HepG2 (cell line): ENCODE results near the gene DSC2. TPM values are rescaled to one million over a fixed set of nuclear protein-coding genes. Genes with fewer than 3 reads are reported as not detected.

ENCODE experiments used
- FOXA3 ChIP-seq: IDR thresholded peaks from 2 replicates; pipeline ENCODE4 v1.6.1; 2016; ENCODE audit warnings: missing genetic modification reagents, missing compliant biosample characterization
- KMT2B ChIP-seq: IDR thresholded peaks from 2 replicates; pipeline ENCODE4 v1.6.1; 2016; ENCODE audit warnings: missing genetic modification reagents, missing compliant biosample characterization
- MED1 ChIP-seq: sonication (generic); formaldehyde crosslinking; IDR thresholded peaks from 2 replicates; pipeline ENCODE4 v1.4.0; 2020; ENCODE audit warnings: missing genetic modification reagents
- NR2F1 ChIP-seq, 2 experiments: fragments of 450-650 bp in 1 of 2; formaldehyde crosslinking in 1 of 2; IDR thresholded peaks; 2 replicates each; pipeline versions ENCODE4 v1.5.0 to v1.6.1; 2016 to 2020; ENCODE audit warnings: mild to moderate bottlenecking in 1 of 2, missing compliant biosample characterization in 1 of 2, missing genetic modification reagents in 1 of 2, moderate library complexity in 1 of 2
- RBM22 ChIP-seq: fragments of 200-400 bp; formaldehyde crosslinking; optimal IDR thresholded peaks from 2 replicates; pipeline ENCODE3; 2017; ENCODE audit warnings: mild to moderate bottlenecking, low read length, moderate library complexity
- SSRP1 ChIP-seq: IDR thresholded peaks from 2 replicates; pipeline ENCODE4 v1.6.1; 2016; ENCODE audit warnings: control low read depth
- ZBTB7A ChIP-seq: sonication (generic); formaldehyde crosslinking; IDR thresholded peaks from 2 replicates; pipeline ENCODE4 v1.8.0; 2022; ENCODE audit warnings: mild to moderate bottlenecking, missing genetic modification reagents
- ZKSCAN1 ChIP-seq: fragments of 150-350 bp; IDR thresholded peaks from 2 replicates; pipeline ENCODE4 v1.6.1; 2014; ENCODE audit warnings: low read length
- ZMAT3 ChIP-seq: sonication (generic); formaldehyde crosslinking; conservative IDR thresholded peaks from 2 replicates; pipeline ENCODE4 v1.7.0; 2021; ENCODE audit warnings: missing genetic modification reagents
- ZNF335 ChIP-seq: sonication (generic); formaldehyde crosslinking; IDR thresholded peaks from 2 replicates; pipeline ENCODE4 v1.4.0; 2020; ENCODE audit warnings: missing genetic modification reagents
- ZNF451 ChIP-seq: sonication (generic); formaldehyde crosslinking; IDR thresholded peaks from 2 replicates; pipeline ENCODE4 v1.5.0; 2020; ENCODE audit warnings: mild to moderate bottlenecking, missing genetic modification reagents
- ZNF563 ChIP-seq: sonication (generic); formaldehyde crosslinking; IDR thresholded peaks from 2 replicates; pipeline ENCODE4 v1.8.0; 2022; ENCODE audit warnings: mild to moderate bottlenecking, moderate library complexity, missing genetic modification reagents
- polyA plus RNA-seq, 8 experiments: library from polyadenylated mRNA; depleted of rRNA in 3 of 8; stranded (reverse) in 7 of 8; unstranded in 1 of 8; fragments of >200 nt; fragmentation: Illumina TruSeq in 4 of 8; extraction: Trizol in 4 of 8; gene quantifications; 2 replicates each; pipeline versions ENCODE4 v1.2.1 to v1.2.3, GENCODE V29; 2011 to 2016; ENCODE audit warnings: low read depth in 4 of 8, missing spikeins in 1 of 8, mixed read lengths in 1 of 8; ENCODE audit not compliant: insufficient read depth in 1 of 8
- total RNA-seq, 5 experiments: library from RNA; depleted of rRNA; stranded (reverse); fragments of >200 nt; fragmentation: Illumina TruSeq; extraction: Trizol; gene quantifications; 2 replicates each; pipeline ENCODE4 v1.2.3, GENCODE V29; 2016; ENCODE audit warnings: low read depth in 1 of 5
- TF ChIP-seq, protein P1 (sequence below): sonication (generic); formaldehyde crosslinking; IDR thresholded peaks from 2 replicates; pipeline ENCODE4 v1.5.0; 2020; ENCODE audit warnings: missing genetic modification reagents
- TF ChIP-seq, protein P2 (sequence below): sonication (generic); formaldehyde crosslinking; IDR thresholded peaks from 2 replicates; pipeline ENCODE4 v1.5.1; 2020; ENCODE audit warnings: mild to moderate bottlenecking, moderate library complexity, missing genetic modification reagents
- TF ChIP-seq, protein P3 (sequence below): IDR thresholded peaks from 2 replicates; pipeline ENCODE4 v1.6.1; 2012; ENCODE audit warnings: low read depth, low read length, improper control_type of control experiment
- TF ChIP-seq, protein P4 (sequence below): sonication (generic); formaldehyde crosslinking; conservative IDR thresholded peaks from 2 replicates; pipeline ENCODE4 v1.4.0; 2020; ENCODE audit warnings: mild to moderate bottlenecking, missing genetic modification reagents, moderate library complexity
- TF ChIP-seq, protein P5 (sequence below): sonication (generic); formaldehyde crosslinking; conservative IDR thresholded peaks from 2 replicates; pipeline ENCODE4 v1.5.0; 2020; ENCODE audit warnings: missing genetic modification reagents
- TF ChIP-seq, protein P6 (sequence below): sonication (generic); formaldehyde crosslinking; IDR thresholded peaks from 2 replicates; pipeline ENCODE4 v1.5.1; 2020; ENCODE audit warnings: missing genetic modification reagents, mild to moderate bottlenecking, borderline replicate concordance

The DSC2 gene
- total and polyA plus RNA-seq, 2 of the 13 experiments (the other 11 are each of a cell fraction or from before 2014, with no cell fraction given), result 7.2 to 24.9 TPM

DNA sequence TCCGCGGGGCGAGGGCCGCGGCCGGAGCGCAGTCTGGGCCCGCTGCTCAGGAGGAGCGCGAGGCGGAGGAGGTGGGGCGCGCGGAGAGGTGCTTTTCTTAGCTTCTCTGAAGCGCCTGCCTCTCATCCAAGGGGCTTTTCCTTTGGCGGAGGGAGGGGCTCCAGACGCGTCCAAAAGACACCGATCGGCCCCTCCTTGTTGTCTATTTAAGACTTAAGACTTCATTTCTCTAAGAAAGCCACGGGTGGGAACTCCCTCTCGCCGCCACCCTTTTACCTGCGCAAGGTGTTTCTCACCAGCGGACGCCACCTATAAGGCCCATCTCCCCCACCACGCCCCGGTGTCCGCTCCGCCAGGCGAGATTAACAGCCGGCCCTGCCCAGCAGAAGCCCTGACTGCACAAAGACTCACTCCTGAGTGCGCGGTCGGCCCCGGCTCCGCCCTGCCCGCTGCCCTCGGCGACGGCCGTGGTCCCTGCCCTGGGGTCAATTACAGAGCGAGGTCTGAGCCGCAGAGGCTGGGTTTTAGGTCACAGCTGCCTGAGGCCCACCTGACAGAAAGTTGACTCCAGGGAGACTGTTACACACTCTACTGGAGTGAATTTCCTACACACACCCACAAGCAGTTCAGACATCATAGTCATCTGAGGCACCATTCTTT lies at the start of gene DSC2 (continued):
- peak; percentile 61; the same call in 1 of the 2 replicates for TF ChIP-seq ZNF335 (CRISPR knock-in tag)
- TF ChIP-seq, protein P1, sequence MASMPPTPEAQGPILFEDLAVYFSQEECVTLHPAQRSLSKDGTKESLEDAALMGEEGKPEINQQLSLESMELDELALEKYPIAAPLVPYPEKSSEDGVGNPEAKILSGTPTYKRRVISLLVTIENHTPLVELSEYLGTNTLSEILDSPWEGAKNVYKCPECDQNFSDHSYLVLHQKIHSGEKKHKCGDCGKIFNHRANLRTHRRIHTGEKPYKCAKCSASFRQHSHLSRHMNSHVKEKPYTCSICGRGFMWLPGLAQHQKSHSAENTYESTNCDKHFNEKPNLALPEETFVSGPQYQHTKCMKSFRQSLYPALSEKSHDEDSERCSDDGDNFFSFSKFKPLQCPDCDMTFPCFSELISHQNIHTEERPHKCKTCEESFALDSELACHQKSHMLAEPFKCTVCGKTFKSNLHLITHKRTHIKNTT, result 0 out of 2 replicates have a peak, but pooled peaks have one; percentile 41
- TF ChIP-seq SSRP1 (CRISPR knock-in tag), result 0 out of 2 replicates have a peak, but pooled peaks have one; percentile 44
- no peak for TF ChIP-seq ZNF451
- peak; percentile 39; the same call in 1 of the 2 replicates for TF ChIP-seq MED1 (CRISPR knock-in tag)
- TF ChIP-seq, protein P2, sequence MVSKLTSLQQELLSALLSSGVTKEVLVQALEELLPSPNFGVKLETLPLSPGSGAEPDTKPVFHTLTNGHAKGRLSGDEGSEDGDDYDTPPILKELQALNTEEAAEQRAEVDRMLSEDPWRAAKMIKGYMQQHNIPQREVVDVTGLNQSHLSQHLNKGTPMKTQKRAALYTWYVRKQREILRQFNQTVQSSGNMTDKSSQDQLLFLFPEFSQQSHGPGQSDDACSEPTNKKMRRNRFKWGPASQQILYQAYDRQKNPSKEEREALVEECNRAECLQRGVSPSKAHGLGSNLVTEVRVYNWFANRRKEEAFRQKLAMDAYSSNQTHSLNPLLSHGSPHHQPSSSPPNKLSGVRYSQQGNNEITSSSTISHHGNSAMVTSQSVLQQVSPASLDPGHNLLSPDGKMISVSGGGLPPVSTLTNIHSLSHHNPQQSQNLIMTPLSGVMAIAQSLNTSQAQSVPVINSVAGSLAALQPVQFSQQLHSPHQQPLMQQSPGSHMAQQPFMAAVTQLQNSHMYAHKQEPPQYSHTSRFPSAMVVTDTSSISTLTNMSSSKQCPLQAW (CRISPR knock-in tag), result peak; percentile 80
- no peak for TF ChIP-seq ZKSCAN1
- TF ChIP-seq, protein P3, sequence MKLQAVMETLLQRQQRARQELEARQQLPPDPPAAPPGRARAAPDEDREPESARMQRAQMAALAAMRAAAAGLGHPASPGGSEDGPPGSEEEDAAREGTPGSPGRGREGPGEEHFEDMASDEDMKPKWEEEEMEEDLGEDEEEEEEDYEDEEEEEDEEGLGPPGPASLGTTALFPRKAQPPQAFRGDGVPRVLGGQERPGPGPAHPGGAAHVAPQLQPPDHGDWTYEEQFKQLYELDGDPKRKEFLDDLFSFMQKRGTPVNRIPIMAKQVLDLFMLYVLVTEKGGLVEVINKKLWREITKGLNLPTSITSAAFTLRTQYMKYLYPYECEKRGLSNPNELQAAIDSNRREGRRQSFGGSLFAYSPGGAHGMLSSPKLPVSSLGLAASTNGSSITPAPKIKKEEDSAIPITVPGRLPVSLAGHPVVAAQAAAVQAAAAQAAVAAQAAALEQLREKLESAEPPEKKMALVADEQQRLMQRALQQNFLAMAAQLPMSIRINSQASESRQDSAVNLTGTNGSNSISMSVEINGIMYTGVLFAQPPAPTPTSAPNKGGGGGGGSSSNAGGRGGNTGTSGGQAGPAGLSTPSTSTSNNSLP, result no peak
- TF ChIP-seq ZMAT3, result 0 out of 2 replicates have a peak, but pooled peaks have one; percentile 38
- 0 out of 2 replicates have a peak, but pooled peaks have one; percentile 26 for TF ChIP-seq ZBTB7A (CRISPR knock-in tag)
- 0 out of 2 replicates have a peak, but pooled peaks have one; percentile 32 for TF ChIP-seq ZNF563 (CRISPR knock-in tag)
- TF ChIP-seq, protein P4, sequence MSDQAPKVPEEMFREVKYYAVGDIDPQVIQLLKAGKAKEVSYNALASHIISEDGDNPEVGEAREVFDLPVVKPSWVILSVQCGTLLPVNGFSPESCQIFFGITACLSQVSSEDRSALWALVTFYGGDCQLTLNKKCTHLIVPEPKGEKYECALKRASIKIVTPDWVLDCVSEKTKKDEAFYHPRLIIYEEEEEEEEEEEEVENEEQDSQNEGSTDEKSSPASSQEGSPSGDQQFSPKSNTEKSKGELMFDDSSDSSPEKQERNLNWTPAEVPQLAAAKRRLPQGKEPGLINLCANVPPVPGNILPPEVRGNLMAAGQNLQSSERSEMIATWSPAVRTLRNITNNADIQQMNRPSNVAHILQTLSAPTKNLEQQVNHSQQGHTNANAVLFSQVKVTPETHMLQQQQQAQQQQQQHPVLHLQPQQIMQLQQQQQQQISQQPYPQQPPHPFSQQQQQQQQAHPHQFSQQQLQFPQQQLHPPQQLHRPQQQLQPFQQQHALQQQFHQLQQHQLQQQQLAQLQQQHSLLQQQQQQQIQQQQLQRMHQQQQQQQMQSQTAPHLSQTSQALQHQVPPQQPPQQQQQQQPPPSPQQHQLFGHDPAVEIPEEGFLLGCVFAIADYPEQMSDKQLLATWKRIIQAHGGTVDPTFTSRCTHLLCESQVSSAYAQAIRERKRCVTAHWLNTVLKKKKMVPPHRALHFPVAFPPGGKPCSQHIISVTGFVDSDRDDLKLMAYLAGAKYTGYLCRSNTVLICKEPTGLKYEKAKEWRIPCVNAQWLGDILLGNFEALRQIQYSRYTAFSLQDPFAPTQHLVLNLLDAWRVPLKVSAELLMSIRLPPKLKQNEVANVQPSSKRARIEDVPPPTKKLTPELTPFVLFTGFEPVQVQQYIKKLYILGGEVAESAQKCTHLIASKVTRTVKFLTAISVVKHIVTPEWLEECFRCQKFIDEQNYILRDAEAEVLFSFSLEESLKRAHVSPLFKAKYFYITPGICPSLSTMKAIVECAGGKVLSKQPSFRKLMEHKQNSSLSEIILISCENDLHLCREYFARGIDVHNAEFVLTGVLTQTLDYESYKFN (CRISPR knock-in tag), result peak; percentile 55; the same call in 1 of the 2 replicates
- TF ChIP-seq NR2F1 (CRISPR knock-in tag; IDR thresholded peaks at IDR 0.05), result peak in 1 of 2 experiments; percentile 58; a peak in 3 of 4 replicates
- TF ChIP-seq KMT2B (CRISPR knock-in tag), result no peak
- no peak for TF ChIP-seq RBM22
- 0 out of 2 replicates have a peak, but pooled peaks have one; percentile 39 for TF ChIP-seq FOXA3 (CRISPR knock-in tag)
- TF ChIP-seq, protein P5, sequence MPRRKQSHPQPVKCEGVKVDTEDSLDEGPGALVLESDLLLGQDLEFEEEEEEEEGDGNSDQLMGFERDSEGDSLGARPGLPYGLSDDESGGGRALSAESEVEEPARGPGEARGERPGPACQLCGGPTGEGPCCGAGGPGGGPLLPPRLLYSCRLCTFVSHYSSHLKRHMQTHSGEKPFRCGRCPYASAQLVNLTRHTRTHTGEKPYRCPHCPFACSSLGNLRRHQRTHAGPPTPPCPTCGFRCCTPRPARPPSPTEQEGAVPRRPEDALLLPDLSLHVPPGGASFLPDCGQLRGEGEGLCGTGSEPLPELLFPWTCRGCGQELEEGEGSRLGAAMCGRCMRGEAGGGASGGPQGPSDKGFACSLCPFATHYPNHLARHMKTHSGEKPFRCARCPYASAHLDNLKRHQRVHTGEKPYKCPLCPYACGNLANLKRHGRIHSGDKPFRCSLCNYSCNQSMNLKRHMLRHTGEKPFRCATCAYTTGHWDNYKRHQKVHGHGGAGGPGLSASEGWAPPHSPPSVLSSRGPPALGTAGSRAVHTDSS (CRISPR knock-in tag), result no peak
- TF ChIP-seq, protein P6, sequence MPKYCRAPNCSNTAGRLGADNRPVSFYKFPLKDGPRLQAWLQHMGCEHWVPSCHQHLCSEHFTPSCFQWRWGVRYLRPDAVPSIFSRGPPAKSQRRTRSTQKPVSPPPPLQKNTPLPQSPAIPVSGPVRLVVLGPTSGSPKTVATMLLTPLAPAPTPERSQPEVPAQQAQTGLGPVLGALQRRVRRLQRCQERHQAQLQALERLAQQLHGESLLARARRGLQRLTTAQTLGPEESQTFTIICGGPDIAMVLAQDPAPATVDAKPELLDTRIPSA (CRISPR knock-in tag), result no peak
